ENCODE measurements around the gene MCM5. TPM values are rescaled to one million over a fixed set of nuclear protein-coding genes. Genes with fewer than 3 reads are reported as not detected.

Gene MCM5
- total and polyA plus RNA-seq, 2 of the 13 experiments (the other 11 are each of a cell fraction or from before 2014, with no cell fraction given), result 40.2 to 93.5 TPM

- intact Hi-C loops (cut with micrococcal nuclease; ENCODE audit: unreplicated experiment) (no loop called here), in situ Hi-C loops (cut with HindIII; ENCODE audit: extremely low pct_ligation_motif_present, low pct_unique_long_range_greater_than_20kb) (no loop called here)
- Histone ChIP-seq H4K20me1 (ENCODE audit: insufficient read depth, low read length) (no peaks in the 10 kb centered on the region), H2AFZ (ENCODE audit: low read length) (no peak overlapping the region), H3K79me2 (ENCODE audit: insufficient read depth, low read length) (no peaks in the 10 kb centered on the region), H3K36me3 (replicated peaks in 1 of 2; ENCODE audit: control insufficient read depth in 1 of 2, insufficient read depth in 2 of 2, low read length in 2 of 2) (peaks cover 33 to 91% of the 10 kb centered on the region in 2 experiments), H3K9ac (ENCODE audit: insufficient read depth, low read depth, low read length) (no peak overlapping the region), H3K4me2 (ENCODE audit: low read depth, low read length) (no peak overlapping the region), H3K4me1 (ENCODE audit: insufficient read depth, low read length) (no peaks in the 10 kb centered on the region), H3K9me3 (ENCODE audit: low read length) (no peaks in the 10 kb centered on the region), H3K27ac (ENCODE audit: extremely low read length, insufficient read depth, low read length) (no peak overlapping the region), H3K27me3 (ENCODE audit: control insufficient read depth in 1 of 2, insufficient read depth in 2 of 2, low read length in 2 of 2) (no peaks in the 10 kb centered on the region), H3K4me3 (replicated peaks in 1 of 3; ENCODE audit: insufficient read depth in 1 of 3, low read depth in 2 of 3, low read length in 3 of 3) (no peak overlapping the region)
- FAIRE-seq, result no peak
- DNase-seq (ENCODE audit: low spot score), result no peak
- ChIA-PET POLR2A (no interaction called here), CTCF (ENCODE audit: low intra/inter-chr PET ratio, low total read pairs) (no interaction called here)
- no TSS peak for BruUV-seq (replicated peaks)
- TF ChIP-seq MATR3 (CRISPR knock-in tag; IDR thresholded peaks at IDR 0.05), result no peak
- no peak for TF ChIP-seq SNRNP70 (IDR thresholded peaks at IDR 0.05; ENCODE audit: low read depth, low read length)
- no peak for TF ChIP-seq THAP8 (CRISPR knock-in tag; IDR thresholded peaks at IDR 0.05; ENCODE audit: borderline replicate concordance)
- TF ChIP-seq POLR2AphosphoS5 (IDR thresholded peaks at IDR 0.05; ENCODE audit: low read depth, low read length), result no peak
- no peak for TF ChIP-seq NRL (CRISPR knock-in tag; IDR thresholded peaks at IDR 0.05; ENCODE audit: borderline replicate concordance)
- no peak for TF ChIP-seq ETS1 (CRISPR knock-in tag; IDR thresholded peaks at IDR 0.05)
- TF ChIP-seq ZFY (CRISPR knock-in tag; IDR thresholded peaks at IDR 0.05), result no peak
- TF ChIP-seq DMTF1 (CRISPR knock-in tag; IDR thresholded peaks at IDR 0.05), result no peak
- TF ChIP-seq KLF6 (CRISPR knock-in tag; IDR thresholded peaks at IDR 0.05), result no peak
- no peak for TF ChIP-seq KDM3A (CRISPR knock-in tag; IDR thresholded peaks at IDR 0.05; ENCODE audit: low read depth)
- no peak for TF ChIP-seq PREB (CRISPR knock-in tag; IDR thresholded peaks at IDR 0.05)
- ATAC-seq, result no peak
- 95% methylated on average over 7 of the region's 8 CpGs for WGBS (ENCODE audit: low lambda C conversion rate)
Observed at GRCh38 chr22:35418088-35418487, 18.1 kb downstream of the MCM5 start.

Data from HepG2 (cell line).